Mesenchymal stem cell (in vitro differentiated cells and primary cell): ENCODE results near the gene GAMT.

Experiments
- DNase-seq: peaks from one replicate; pipeline ENCODE4 v3.0.0-alpha.2; 2013
- H2AFZ ChIP-seq: one replicate; pipeline ENCODE4 v1.6.1; 2013; ENCODE audit warnings: low read depth, mild to moderate bottlenecking, control low read depth, inconsistent platforms, low read length, moderate library complexity
- H2AK5ac ChIP-seq: 2 replicates; pipeline ENCODE4 v1.6.1; 2013; ENCODE audit warnings: low read length, moderate library complexity, mild to moderate bottlenecking, inconsistent platforms; ENCODE audit not compliant: severe bottlenecking
- H2BK120ac ChIP-seq: one replicate; pipeline ENCODE4 v1.6.1; 2013; ENCODE audit warnings: low read depth, mild to moderate bottlenecking, inconsistent platforms, low read length, moderate library complexity
- H2BK12ac ChIP-seq, 2 experiments: one replicate each; pipeline ENCODE4 v1.6.1; 2013; ENCODE audit warnings: inconsistent platforms in 2 of 2, low read length in 2 of 2, mild to moderate bottlenecking in 2 of 2, moderate library complexity in 2 of 2, control low read depth in 1 of 2
- H2BK15ac ChIP-seq: one replicate; pipeline ENCODE4 v1.6.1; 2013; ENCODE audit warnings: mild to moderate bottlenecking, low read depth, inconsistent platforms; ENCODE audit not compliant: poor library complexity, severe bottlenecking
- H2BK5ac ChIP-seq: 2 replicates; pipeline ENCODE4 v1.6.1; 2013; ENCODE audit warnings: low read depth, mild to moderate bottlenecking, low read length, control low read depth, inconsistent platforms; ENCODE audit not compliant: poor library complexity, severe bottlenecking
- H3K14ac ChIP-seq, 2 experiments: one replicate each; pipeline ENCODE4 v1.6.1; 2013; ENCODE audit warnings: inconsistent platforms in 2 of 2, low read length in 2 of 2, control low read depth in 1 of 2, mild to moderate bottlenecking in 1 of 2, moderate library complexity in 1 of 2
- H3K18ac ChIP-seq, 2 experiments: one replicate each; pipeline ENCODE4 v1.6.1; 2013; ENCODE audit warnings: inconsistent platforms in 2 of 2, low read length in 2 of 2, control low read depth in 1 of 2, low read depth in 1 of 2, mild to moderate bottlenecking in 1 of 2
- H3K23ac ChIP-seq, 2 experiments: one replicate each; pipeline ENCODE4 v1.6.1; 2013; ENCODE audit warnings: inconsistent platforms in 2 of 2, low read length in 2 of 2, mild to moderate bottlenecking in 2 of 2, moderate library complexity in 2 of 2, control low read depth in 1 of 2
- H3K27ac ChIP-seq: 2 replicates; pipeline ENCODE4 v1.5.1; 2013; ENCODE audit warnings: mild to moderate bottlenecking, moderate library complexity, low read length, control low read depth, inconsistent platforms; ENCODE audit not compliant: poor library complexity, severe bottlenecking
- H3K27me3 ChIP-seq, 2 experiments: 2 replicates each; pipeline versions ENCODE4 v1.6.1 to v1.7.0; 2013; ENCODE audit warnings: low read length in 2 of 2, mild to moderate bottlenecking in 2 of 2, moderate library complexity in 2 of 2, control low read depth in 1 of 2, inconsistent platforms in 1 of 2; ENCODE audit not compliant: control insufficient read depth in 1 of 2, insufficient read depth in 1 of 2
- H3K36me3 ChIP-seq, 2 experiments: 2 replicates each; pipeline versions ENCODE4 v1.6.1 to v1.7.0; 2013; ENCODE audit warnings: low read length in 2 of 2, control low read depth in 1 of 2, inconsistent platforms in 1 of 2, low read depth in 1 of 2, mild to moderate bottlenecking in 1 of 2; ENCODE audit not compliant: insufficient read depth in 2 of 2, control insufficient read depth in 1 of 2
- H3K4ac ChIP-seq, 2 experiments: one replicate each; pipeline ENCODE4 v1.6.1; 2013; ENCODE audit warnings: inconsistent platforms in 2 of 2, low read length in 2 of 2, mild to moderate bottlenecking in 2 of 2, moderate library complexity in 2 of 2, control low read depth in 1 of 2, low read depth in 1 of 2
- H3K4me1 ChIP-seq: 2 replicates; pipeline ENCODE4 v1.6.1; 2013; ENCODE audit warnings: low read depth, low read length, control low read depth; ENCODE audit not compliant: control insufficient read depth, insufficient read depth
- H3K4me2 ChIP-seq: 2 replicates; pipeline ENCODE4 v1.6.1; 2013; ENCODE audit warnings: low read length, mild to moderate bottlenecking, inconsistent platforms; ENCODE audit not compliant: poor library complexity, severe bottlenecking
- H3K4me3 ChIP-seq, 2 experiments: 2 replicates each; pipeline versions ENCODE4 v1.5.1 to v1.7.0; 2013; ENCODE audit warnings: low read length in 2 of 2, mild to moderate bottlenecking in 2 of 2, control low read depth in 1 of 2, low read depth in 1 of 2; ENCODE audit not compliant: insufficient read depth in 1 of 2
- H3K79me1 ChIP-seq: replicated peaks from 2 replicates; pipeline ENCODE4 v1.6.1; 2013; ENCODE audit warnings: mild to moderate bottlenecking, control low read depth, low read length, inconsistent platforms; ENCODE audit not compliant: poor library complexity, severe bottlenecking
- H3K9ac ChIP-seq: 2 replicates; pipeline ENCODE4 v1.7.0; 2013; ENCODE audit warnings: mild to moderate bottlenecking, low read length, moderate library complexity
- H3K9me3 ChIP-seq: 2 replicates; pipeline ENCODE4 v1.7.0; 2013; ENCODE audit warnings: mild to moderate bottlenecking, low read length; ENCODE audit not compliant: control insufficient read depth
- H4K8ac ChIP-seq: one replicate; pipeline ENCODE4 v1.6.1; 2013; ENCODE audit warnings: inconsistent platforms, mild to moderate bottlenecking, low read length, moderate library complexity
- H4K91ac ChIP-seq: one replicate; pipeline ENCODE4 v1.6.1; 2013; ENCODE audit warnings: mild to moderate bottlenecking, low read length, inconsistent platforms
- WGBS: methylation state at CpG from one replicate; pipeline ENCODE4 v1.1.7; 2013; ENCODE audit warnings: mixed read lengths; 5-methylcytosine and 5-hydroxymethylcytosine counted together

Gene GAMT

DNA sequence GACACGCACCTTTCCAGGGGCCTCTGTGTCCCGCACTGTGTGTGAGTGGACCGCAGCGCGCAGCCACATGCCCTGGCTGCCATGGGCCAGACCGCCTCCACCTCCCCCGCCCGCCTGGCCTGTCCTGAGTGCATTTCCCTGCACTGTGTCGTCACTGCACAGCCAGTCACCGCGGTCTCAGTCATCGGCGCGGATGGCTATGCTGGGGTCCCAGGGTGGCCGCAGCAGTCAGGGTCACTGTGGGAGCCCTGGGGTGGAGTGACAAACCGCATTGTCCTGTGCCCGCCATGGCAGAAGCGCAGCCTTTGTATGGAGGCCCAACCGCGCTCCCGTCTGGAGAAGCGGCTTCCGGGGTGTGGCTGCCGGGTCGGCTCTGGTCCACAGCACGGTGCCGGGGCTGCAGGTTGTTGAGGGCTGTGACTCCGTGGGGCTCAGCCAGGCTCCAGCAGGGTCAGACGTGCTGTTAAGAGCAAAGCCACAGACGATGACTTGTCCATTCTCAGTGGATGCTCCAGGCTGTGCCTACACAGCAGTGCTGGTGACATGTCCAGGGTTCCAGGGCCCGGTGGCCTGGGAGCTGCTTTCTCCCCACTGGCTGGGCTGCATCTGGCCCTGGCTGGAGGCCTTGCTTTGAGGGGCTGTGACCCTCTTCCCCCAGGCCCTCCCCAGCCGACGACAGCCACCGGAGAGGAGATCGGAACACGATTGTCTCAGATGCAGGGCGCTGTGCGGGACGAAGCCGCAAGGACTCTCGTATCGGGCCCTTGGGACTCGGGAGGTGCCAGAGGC is 24.0 kb downstream of the GAMT start:
- H3K79me1 ChIP-seq, result peaks cover 16% of the 10 kb centered on the region
- no peak overlapping the region for H4K8ac ChIP-seq
- H2BK15ac ChIP-seq, result no peak overlapping the region
- H3K27ac ChIP-seq, result no peak overlapping the region
- no peak overlapping the region for H2BK5ac ChIP-seq
- H2AK5ac ChIP-seq, result no peak overlapping the region
- no peak overlapping the region for H2BK120ac ChIP-seq
- no peak overlapping the region for H3K9ac ChIP-seq
- H2AFZ ChIP-seq, result no peak overlapping the region
- H3K9me3 ChIP-seq, result no peaks in the 10 kb centered on the region
- H3K23ac ChIP-seq, result no peak overlapping the region
- peaks cover 34 to 47% of the 10 kb centered on the region in 2 experiments for H3K36me3 ChIP-seq
- H2BK12ac ChIP-seq, result no peak overlapping the region
- no peak overlapping the region for H3K4me3 ChIP-seq
- no peak for DNase-seq
- H3K4ac ChIP-seq, result no peak overlapping the region
- H3K4me2 ChIP-seq, result no peak overlapping the region
- H3K27me3 ChIP-seq, result no peaks in the 10 kb centered on the region
- peaks cover 14% of the 10 kb centered on the region for H3K4me1 ChIP-seq
- H3K18ac ChIP-seq, result no peak overlapping the region
- no peak overlapping the region for H3K14ac ChIP-seq
- 96% methylated on average over 43 of the region's 43 CpGs for WGBS
- no peak overlapping the region for H4K91ac ChIP-seq

DNA sequence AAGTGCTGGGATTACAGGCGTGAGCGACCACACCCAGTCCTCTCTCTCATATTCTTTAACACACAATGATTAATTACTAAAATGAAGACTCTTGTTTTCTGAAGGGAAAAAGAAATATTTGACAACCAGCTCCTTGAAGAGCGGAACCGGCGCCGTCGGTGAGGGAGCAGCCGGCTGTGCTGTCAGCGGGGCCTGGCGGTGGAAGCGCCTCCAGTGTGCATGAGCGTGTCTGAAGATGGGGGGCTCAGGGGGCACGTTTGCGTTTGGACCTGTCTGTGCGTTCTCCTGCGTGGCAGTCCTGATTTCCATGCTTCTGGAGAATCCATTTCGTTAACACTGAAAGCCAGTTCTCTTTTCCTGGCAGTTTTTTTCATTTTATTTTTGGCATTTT is 24.9 kb downstream of the GAMT start:
- Histone ChIP-seq H3K14ac (no peak overlapping the region), H2BK5ac (no peak overlapping the region), H3K27me3 (no peaks in the 10 kb centered on the region), H3K4me3 (no peak overlapping the region), H3K4ac (no peak overlapping the region), H3K9me3 (no peaks in the 10 kb centered on the region), H3K23ac (no peak overlapping the region), H3K4me2 (no peak overlapping the region), H2AK5ac (no peak overlapping the region), H4K8ac (no peak overlapping the region), H2AFZ (no peak overlapping the region), H2BK15ac (no peak overlapping the region), H2BK120ac (no peak overlapping the region), H3K27ac (no peak overlapping the region), H3K79me1 (peaks cover 18% of the 10 kb centered on the region), H3K9ac (no peak overlapping the region), H4K91ac (no peak overlapping the region), H3K36me3 (peaks cover 41 to 50% of the 10 kb centered on the region in 2 experiments), H2BK12ac (no peak overlapping the region), H3K4me1 (peaks cover 16% of the 10 kb centered on the region), H3K18ac (no peak overlapping the region)
- WGBS, result 97% methylated on average over 15 of the region's 17 CpGs
- DNase-seq, result no peak

GRCh38 chr19:1374250-1374577 is 27.1 kb downstream of the GAMT start:
- Histone ChIP-seq H3K36me3 (peaks cover 63 to 67% of the 10 kb centered on the region in 2 experiments), H2AFZ (no peak overlapping the region), H4K91ac (no peak overlapping the region), H4K8ac (no peak overlapping the region), H3K4me1 (peaks cover 23% of the 10 kb centered on the region), H3K4me3 (no peak overlapping the region), H3K4ac (no peak overlapping the region), H2BK15ac (no peak overlapping the region), H3K9ac (no peak overlapping the region), H2BK5ac (no peak overlapping the region), H3K79me1 (peaks cover 18% of the 10 kb centered on the region), H3K9me3 (no peaks in the 10 kb centered on the region), H2BK12ac (no peak overlapping the region), H3K23ac (no peak overlapping the region), H2AK5ac (no peak overlapping the region), H3K18ac (no peak overlapping the region), H2BK120ac (no peak overlapping the region), H3K14ac (no peak overlapping the region), H3K4me2 (no peak overlapping the region), H3K27me3 (no peaks in the 10 kb centered on the region), H3K27ac (no peak overlapping the region)
- 88% methylated on average over 12 of the region's 12 CpGs for WGBS
- no peak for DNase-seq

GRCh38 chr19:1373534-1374249 is 27.6 kb downstream of the GAMT start:
- no peak overlapping the region for H2AFZ ChIP-seq
- no peak overlapping the region for H2AK5ac ChIP-seq
- H3K9me3 ChIP-seq, result no peaks in the 10 kb centered on the region
- no peak overlapping the region for H3K23ac ChIP-seq
- no peak overlapping the region for H2BK5ac ChIP-seq
- no peak overlapping the region for H3K14ac ChIP-seq
- no peak overlapping the region for H2BK12ac ChIP-seq
- no peak overlapping the region for H3K4me2 ChIP-seq
- 96% methylated on average over 22 of the region's 22 CpGs for WGBS
- H3K18ac ChIP-seq, result no peak overlapping the region
- no peaks in the 10 kb centered on the region for H3K27me3 ChIP-seq
- H3K4me3 ChIP-seq, result no peak overlapping the region
- H3K36me3 ChIP-seq, result peaks cover 67 to 70% of the 10 kb centered on the region in 2 experiments
- no peak for DNase-seq
- no peak overlapping the region for H4K8ac ChIP-seq
- no peak overlapping the region for H2BK15ac ChIP-seq
- H3K4ac ChIP-seq, result no peak overlapping the region
- no peak overlapping the region for H3K27ac ChIP-seq
- no peak overlapping the region for H2BK120ac ChIP-seq
- H3K79me1 ChIP-seq, result peaks cover 19% of the 10 kb centered on the region
- H4K91ac ChIP-seq, result no peak overlapping the region
- H3K9ac ChIP-seq, result no peak overlapping the region
- H3K4me1 ChIP-seq, result peaks cover 23% of the 10 kb centered on the region
